KG1 (cell line): ENCODE results near the gene RNU1-1.
"Not testable (repeated sequence)": the region's sequence is repeated elsewhere in the genome, so short reads cannot be mapped to it uniquely, and the experiment has no call there.

ENCODE experiments used
- DNase-seq: peaks from one replicate; lab custom pipeline; 2025; lab: John Stamatoyannopoulos, UW

Gene RNU1-1

GRCh38 chr1:16514107-16515055 lies at the start of gene RNU1-1:
TSS of gene RNU1-1 (minus strand) at chr1:16514285.
- DNase-seq, result not testable (repeated sequence)

GRCh38 chr1:16561035-16561434 lies 47.0 kb upstream of the RNU1-1 start:
- DNase-seq, result not testable (repeated sequence)

DNA sequence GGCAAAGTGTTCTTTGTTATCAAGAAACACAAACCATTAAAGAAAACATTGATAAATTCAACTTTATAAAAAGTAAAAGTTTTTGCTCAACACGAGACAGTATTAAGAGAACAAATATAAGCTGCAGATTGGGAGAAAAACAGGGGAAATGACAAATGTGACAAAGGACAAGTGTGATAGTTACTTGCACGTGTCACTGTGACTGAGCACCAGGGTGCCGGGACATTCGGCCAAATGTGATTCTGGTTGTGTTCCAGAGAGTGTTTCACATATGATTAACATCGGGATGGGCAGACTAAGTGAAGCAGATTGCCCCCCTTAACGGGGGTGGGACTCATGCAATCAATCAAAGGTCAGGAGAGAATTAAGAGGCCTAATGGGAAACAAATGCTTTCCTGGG lies 46.4 kb upstream of the RNU1-1 start:
- not testable (repeated sequence) for DNase-seq

DNA sequence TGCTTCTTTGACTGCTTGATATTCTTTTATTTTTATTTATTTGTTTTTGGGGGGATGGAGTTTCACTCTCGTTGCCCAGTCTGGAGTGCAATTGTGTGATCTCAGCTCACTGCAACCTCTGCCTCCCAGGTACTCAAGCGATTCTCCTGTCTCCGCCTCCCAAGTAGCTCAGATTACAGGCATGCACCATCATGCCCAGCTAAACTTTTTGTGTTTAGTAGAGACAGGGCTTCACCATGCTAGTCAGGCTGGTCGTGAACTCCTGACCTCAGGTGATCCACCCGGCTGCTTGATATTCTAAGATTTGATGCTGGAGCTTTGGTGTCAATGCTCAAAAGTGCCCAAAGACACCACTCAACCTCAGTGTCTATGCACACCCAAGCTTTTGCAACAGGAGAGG lies 45.6 kb upstream of the RNU1-1 start:
- not testable (repeated sequence) for DNase-seq

DNA sequence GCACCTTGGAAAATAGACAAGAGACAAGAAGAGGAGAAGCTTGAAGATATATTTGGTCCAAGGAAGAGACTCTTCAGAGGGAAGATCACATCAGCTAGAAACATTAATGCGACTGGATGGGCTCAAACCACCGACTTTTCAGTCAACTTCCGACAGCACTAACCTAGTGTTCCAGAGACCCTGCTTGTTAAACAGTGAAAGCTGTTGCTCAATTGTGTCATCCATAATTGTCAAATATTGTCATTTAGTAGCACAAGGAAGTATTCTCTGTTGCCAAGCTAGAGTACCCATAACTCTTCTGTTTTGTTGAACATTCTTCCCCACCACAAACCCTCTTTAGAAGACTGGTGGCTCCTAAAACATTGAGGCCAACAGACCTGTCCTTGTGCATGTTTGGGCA lies 42.9 kb upstream of the RNU1-1 start:
- not testable (repeated sequence) for DNase-seq

DNA sequence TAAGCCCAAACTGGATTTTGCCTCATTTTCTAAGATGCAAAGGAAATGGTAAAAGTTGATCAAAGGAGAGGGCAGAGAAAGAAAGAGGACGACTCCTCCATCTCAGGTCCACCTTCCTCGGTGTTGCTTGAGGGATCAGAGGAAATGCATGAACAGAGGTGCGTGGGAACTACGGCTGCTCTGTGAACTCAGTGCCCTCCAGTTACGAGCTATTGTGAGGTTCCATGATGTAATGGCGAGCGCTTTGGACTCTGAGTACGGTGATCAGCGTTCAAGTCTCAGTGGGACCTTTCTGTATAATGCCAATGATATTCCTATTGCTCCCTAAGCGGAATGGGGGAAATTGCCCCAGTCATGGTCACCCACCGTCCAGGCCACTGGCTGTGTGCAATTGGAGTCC lies 39.2 kb upstream of the RNU1-1 start:
- not testable (repeated sequence) for DNase-seq

DNA sequence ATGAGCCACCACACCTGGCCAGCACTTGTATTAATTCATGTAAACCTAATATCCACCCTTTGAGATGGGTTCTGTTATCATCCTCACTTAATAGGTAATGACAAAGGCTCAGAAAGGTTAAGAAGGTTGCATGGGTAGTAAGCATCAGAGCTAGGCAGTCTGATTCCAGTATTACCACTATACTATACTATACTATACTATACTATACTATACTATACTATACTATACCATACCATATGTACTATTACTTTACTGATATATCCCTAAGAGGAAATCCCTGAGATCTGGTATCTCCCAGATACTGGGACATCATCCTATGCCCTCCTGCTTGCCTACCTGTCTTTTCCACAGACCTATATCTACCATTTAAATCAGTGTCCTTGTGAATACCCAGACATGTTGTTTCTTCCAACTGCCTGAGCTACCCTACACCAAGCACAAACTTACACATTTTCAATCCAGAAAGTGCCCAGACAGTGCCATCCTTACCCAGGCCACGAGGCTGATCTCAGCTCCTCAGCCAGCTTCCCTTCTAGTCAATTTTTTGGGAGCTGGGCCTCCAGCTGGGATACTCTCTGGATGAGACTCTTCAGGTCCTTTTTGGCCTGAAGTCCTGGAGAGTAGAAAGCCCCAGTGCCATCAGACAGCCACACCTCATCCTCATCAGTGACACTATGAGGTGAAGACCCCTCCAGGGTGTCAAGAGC lies 36.3 kb upstream of the RNU1-1 start:
- DNase-seq, result not testable (repeated sequence)

GRCh38 chr1:16549545-16549944 lies 35.5 kb upstream of the RNU1-1 start:
- not testable (repeated sequence) for DNase-seq

- not testable (repeated sequence) for DNase-seq
Measured at GRCh38 chr1:16547502-16548241, 33.6 kb upstream of the RNU1-1 start.

DNA sequence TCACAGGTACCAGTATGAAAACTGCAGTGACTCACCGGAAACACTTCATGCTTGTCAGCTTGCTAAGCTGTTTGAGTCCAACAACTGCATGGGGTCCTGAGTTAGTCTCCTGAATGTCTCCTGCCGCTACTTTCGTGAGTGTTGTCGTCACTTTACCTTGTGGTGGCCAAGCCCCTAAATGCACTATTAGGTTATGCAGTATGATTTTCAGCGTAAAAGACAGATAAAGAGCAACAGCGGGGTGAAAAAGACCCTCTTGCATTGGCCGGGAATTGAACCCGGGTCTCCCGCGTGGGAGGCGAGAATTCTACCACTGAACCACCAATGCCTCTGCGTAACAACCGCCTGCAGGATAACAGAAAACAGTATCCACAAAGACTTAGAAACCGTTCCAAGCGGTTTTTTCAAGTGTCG lies 31.6 kb upstream of the RNU1-1 start:
- DNase-seq, result not testable (repeated sequence)

DNA sequence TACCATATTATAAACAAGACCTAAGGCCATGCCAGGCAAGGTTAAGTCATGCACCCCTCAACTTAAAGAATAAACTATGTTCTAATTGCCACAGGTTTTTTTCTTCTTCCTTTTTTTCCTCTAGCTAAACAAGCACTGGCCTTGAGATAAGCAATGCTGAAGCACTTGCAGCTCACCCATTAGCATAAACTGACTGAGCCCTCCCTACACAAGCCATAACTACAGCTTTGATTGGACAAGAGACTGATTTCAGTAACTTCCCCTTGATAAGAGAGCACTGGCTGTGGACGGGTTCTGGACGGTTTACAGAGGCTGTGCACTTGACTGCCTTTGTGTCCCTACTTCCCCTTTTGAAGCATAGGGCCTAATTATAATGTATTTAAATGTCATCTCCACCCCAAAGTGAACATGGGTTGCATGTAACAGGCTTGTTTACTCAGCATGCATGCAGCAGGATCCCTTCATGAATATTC lies 26.4 kb upstream of the RNU1-1 start:
- not testable (repeated sequence) for DNase-seq

DNA sequence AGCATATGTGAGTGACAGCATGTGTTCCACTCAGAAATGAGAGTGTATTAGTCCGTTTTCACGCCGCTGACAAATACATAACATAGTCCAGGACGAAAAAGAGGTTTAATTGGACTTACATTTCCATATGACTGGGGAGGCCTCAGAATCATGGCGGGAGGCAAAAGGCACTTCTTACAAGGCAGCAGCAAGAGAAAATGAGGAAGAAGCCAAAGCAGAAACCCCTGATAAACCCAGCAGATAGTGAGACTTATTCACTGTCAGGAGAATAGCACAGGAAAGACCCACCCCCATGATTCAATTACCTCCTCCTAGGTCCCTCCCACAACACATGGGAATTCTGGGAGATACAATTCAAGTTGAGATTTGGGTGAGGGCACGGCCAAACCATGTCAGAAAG lies 23.4 kb upstream of the RNU1-1 start:
- not testable (repeated sequence) for DNase-seq

- not testable (repeated sequence) for DNase-seq
Measured at GRCh38 chr1:16536796-16537195, 22.7 kb upstream of the RNU1-1 start.

GRCh38 chr1:16535898-16536297 lies 21.8 kb upstream of the RNU1-1 start:
- DNase-seq, result not testable (repeated sequence)

- DNase-seq, result not testable (repeated sequence)
Measured at GRCh38 chr1:16535487-16535886, 21.4 kb upstream of the RNU1-1 start.

- DNase-seq, result not testable (repeated sequence)
Measured at GRCh38 chr1:16534829-16535456, 20.9 kb upstream of the RNU1-1 start.

DNA sequence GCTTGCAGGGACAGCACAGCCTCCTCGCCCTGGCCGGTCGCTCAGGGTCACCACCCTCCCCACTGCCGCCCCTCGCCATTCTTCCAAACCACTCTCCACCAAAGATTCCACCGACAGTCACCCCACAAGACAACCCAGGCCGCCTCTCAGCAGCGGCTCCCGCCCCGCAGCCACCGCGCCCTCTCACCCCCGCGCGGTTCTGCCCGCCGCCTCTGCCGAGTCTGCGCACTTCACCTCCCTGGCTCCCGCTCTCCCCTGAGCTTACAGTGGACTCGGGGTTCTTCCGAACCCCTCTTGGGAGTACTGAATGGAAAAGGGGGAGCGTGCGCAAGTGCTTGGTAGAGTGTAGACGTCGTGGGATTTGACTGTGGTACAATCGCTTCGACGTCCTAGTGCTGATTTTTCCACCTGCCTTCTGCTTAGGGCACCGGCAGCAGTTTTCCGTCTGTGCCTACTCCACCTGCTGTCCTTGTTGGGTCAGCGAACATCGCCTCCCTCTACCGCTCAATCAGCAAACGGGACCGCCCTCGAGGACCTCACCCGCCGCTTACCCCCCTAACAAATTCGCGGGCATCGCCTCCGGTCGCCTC lies 20.2 kb upstream of the RNU1-1 start:
- DNase-seq, result not testable (repeated sequence)

DNA sequence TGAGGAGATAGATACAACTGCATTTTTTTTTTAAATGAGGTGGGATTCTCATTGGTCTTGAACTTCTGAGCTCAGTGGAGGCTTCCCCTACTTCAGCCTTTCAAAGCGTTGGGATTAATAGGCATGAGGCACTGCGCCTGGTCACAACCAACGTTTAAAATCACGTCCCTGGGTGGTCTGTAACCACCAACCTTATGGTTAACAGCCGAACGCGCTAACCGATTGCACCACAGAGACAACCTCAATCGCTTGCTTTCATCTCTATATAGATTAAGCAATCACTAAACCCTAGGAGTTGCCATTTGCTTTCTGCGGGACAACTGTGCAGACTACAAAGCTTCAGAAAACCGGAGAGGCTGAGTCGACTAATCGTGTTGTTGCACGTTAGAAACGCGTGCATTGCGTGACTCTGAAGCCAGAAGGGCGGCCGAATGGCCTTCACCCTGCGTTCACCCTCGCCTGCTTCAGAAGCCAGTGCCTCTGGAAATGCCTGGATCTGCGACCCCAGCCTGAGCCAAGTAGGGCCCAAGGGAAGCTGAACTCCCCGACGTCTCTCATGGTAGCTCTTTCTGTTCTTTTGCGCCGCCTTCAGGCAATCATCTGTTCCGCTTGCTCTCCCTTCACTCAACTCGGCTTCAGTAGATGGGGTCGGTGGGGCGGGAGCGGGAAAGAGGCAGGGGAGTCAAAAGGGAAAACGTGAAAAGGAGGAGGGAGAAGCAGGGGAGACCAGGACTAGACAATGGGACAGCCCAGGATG lies 18.3 kb upstream of the RNU1-1 start:
- not testable (repeated sequence) for DNase-seq

DNA sequence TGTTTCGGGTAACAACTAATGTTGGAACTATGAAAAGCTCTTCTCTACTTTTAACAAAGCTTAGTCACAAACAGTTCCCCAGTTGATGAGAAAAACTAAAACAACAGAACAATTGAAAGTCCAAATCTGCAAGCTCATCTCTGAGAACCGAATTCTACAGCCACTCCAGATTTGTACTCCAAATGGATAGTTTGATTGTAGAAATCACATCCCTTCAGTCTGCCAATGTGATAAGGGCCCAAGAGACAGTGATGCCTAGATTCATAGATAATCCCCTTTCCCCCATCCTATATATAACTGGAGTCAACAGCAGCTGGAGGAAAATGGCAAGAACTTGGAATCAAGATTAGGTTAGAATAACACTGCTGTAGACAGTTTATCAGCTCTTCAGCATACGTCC lies 14.3 kb upstream of the RNU1-1 start:
- not testable (repeated sequence) for DNase-seq

- DNase-seq, result not testable (repeated sequence)
Measured at GRCh38 chr1:16525769-16526168, 11.7 kb upstream of the RNU1-1 start.
